ENCODE measurements around the gene MAP1B.

GRCh38 chr5:72066705-72067107, 40.6 kb upstream of the MAP1B start:
- no peak for TF ChIP-seq CTCF (IDR thresholded peaks at IDR 0.05 in 8 of 11, conservative IDR thresholded peaks at IDR 0.05 in 3 of 11)
- TF ChIP-seq POLR2A (IDR thresholded peaks at IDR 0.05), result no peak
- TF ChIP-seq POLR2AphosphoS5 (IDR thresholded peaks at IDR 0.05), result no peak
